GM21367 (cell line): ENCODE measurements around the gene SDR42E1.

Experiments
- ATAC-seq: cut with Tn5 transposase; IDR thresholded peaks from one replicate; pipeline ENCODE4 v1.9.1; 2021; ENCODE audit not compliant: unreplicated experiment

Gene SDR42E1

DNA sequence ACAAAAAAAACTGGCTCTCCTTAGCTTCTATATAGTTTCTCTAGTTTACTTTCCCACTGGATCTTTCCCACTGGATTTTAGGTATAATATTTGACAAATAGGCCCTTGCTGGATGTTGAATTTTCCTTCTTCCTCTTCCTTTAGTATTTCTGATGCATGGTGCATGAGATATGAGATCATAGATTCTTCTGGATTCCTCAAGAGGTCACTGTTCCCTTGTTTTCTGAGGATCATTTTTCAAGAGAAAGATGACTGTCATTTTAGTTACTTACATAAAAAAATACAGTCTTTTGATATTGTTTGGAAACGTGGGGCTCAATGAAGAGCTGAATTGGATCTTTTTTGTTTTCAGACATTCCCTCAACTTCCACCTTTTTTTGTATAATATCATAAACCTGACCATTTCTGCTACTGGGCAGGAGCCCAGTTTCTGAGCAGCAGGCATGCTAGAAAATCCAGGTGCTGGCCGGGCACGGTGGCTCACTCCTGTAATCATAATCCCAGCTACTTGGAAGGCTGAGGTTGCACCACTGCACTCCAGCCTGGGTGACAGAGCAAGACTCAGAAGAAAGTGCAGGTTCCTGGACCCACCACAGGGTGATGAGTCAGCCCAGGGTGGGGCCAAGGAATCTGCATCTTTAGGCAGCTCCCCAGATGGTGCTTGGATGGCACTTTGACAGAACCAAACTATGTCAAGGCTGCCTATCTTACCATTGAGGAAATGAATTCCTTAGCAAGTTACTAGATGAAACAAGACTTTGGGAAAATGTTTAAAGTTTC is 70.3 kb downstream of the SDR42E1 start:
- ATAC-seq = no peak

DNA sequence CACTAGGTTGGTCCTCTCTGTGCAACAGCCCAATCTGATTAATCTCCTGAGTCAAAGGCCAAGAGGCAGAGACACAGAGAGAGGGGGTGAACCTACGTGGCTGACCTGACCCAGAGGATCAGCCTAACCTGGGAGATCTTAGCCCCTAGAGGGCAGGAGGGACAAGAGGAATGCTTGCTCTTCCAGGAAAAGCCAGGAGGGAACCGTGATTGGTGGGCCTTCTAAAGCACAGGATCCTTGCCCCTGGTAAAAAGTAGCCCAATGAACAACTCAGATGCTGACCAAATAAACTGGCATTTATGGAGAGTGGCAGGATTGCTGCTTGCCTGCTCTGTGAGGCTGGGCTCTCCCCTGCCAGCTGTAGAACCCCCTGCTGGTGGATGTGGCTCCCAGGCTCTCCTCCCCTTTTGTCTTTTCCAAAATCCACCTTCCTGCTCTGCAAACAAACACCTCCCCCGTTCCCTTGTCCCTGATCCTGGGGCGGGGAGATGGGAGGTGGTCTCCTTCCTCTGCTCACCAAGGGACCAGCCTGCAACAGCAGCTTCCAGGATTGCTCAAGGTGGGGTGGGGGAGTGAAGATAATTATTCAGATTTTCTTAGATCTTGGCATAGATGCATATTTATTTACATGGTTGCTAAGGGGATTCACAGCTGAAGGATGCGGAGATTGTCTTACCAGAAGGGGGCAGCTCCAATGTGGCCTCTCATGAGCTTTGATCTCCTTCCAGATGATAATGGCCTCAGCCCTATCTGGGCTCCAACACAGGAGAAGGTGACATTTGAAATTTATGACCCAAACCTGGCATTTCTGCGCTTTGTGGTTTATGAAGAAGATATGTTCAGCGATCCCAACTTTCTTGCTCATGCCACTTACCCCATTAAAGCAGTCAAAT is 71.9 kb downstream of the SDR42E1 start:
- ATAC-seq = no peak
